GM18526 (cell line): ENCODE measurements around the gene GBP3.

Experiments
- POLR2A ChIP-seq: IDR thresholded peaks from 3 replicates; pipeline ENCODE4 v1.6.1; 2011; ENCODE audit not compliant: insufficient read length; ENCODE audit errors: extremely low read depth

The GBP3 gene

DNA sequence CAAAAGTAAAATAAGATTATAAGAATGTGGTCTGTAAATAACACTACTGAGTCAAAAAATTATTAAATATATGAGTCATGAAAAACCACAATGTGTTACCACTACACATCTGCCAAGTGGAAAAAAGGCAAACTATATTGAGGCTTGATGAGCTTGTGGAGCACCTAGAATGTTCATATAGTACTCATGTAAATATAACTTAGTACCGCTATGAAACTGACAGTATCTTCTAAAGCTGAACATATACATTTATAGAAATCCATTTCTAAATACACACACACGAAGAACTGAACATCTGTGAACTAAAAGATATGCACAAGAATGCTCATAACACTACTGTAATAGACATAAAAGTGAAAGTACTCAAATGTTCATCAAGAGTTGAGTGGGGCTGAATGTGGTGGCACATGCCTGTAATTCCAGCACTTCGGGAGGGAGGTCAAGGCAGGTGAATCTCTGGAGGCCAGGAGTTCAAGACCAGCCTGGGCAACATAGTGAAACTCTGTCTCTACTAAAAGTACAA is 18.5 kb upstream of the GBP3 start:
- TF ChIP-seq POLR2A, result no peak

- TF ChIP-seq POLR2A, result no peak
Observed at GRCh38 chr1:89040315-89040626, 17.6 kb upstream of the GBP3 start.

DNA sequence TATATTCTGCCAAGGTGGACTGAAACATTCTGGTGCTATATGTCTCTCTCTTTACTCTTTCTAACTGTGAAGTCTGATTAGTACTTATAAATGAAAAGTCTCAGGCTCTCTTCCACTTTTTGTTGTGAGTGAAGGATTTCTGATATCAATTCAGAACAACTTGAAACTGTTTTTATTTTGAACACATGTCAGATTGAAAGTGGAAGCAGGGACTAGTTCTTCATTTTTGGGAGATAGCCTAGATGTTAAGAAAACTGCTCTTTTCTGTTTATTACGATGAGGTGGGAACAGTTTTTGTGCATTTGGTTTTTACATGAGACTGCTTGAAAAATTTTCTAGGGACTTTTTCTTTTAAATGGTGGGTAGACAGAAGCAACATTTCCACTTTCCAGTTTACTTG is 14.5 kb upstream of the GBP3 start:
- TF ChIP-seq POLR2A, result no peak

DNA sequence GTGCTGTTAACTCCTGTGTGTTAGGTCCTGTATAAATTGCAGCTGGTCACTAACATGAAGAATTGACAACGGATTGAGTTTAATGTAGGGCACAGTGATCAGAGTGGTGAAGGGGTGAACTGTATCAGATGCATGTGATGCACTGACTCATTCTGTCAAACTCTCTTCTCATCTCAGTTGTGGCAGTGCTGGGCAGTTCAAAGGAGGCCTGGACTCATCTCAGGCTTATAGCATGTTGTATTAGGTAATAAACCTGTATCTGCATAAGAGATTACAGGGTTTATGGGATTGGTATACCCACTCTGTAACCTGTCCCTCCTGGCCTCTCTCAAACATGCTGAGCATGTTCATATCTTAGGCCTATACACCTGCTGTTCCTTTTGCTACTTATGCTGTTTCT is 12.4 kb upstream of the GBP3 start:
- no peak for TF ChIP-seq POLR2A

GRCh38 chr1:89025928-89026327 is 3.3 kb upstream of the GBP3 start:
- TF ChIP-seq POLR2A, result no peak

DNA sequence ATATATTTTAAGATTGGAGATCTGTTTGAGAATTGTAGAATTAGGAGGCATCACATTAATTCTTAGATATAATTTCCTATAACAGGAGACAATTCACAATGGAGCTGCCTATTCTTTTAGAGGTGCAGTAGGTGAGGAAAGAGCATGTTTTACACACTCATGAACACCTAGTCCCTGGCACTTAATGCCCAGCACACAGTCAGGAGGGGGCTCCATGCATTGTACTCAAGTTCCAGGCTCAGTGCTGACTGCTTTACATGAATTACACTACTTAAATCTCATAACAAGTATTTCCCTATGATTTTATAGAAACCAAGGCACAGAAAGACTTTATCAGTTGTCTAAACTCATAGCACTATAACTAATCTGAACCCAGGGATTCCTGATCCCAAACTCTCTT is 360 bp upstream of the GBP3 start:
- no peak for TF ChIP-seq POLR2A

DNA sequence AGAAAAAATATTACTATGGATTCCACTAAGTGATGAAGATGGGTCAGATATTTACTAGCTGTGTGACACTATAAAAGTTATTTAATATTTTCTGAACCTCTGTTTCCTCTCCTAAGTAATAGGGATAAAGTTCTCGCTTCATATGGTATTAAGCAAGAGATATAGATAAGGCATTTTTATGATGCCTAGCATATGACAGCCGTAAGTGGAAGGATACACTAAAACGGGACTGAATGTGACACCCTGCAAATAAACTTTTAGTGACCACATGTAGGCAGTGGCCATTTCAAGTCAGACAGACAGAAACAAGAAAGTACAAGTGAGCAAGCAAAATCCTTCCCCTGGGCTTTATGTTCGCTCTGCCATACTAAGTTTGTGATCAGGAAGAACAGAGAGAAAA is 14.2 kb downstream of the GBP3 start:
- TF ChIP-seq POLR2A, result no peak

DNA sequence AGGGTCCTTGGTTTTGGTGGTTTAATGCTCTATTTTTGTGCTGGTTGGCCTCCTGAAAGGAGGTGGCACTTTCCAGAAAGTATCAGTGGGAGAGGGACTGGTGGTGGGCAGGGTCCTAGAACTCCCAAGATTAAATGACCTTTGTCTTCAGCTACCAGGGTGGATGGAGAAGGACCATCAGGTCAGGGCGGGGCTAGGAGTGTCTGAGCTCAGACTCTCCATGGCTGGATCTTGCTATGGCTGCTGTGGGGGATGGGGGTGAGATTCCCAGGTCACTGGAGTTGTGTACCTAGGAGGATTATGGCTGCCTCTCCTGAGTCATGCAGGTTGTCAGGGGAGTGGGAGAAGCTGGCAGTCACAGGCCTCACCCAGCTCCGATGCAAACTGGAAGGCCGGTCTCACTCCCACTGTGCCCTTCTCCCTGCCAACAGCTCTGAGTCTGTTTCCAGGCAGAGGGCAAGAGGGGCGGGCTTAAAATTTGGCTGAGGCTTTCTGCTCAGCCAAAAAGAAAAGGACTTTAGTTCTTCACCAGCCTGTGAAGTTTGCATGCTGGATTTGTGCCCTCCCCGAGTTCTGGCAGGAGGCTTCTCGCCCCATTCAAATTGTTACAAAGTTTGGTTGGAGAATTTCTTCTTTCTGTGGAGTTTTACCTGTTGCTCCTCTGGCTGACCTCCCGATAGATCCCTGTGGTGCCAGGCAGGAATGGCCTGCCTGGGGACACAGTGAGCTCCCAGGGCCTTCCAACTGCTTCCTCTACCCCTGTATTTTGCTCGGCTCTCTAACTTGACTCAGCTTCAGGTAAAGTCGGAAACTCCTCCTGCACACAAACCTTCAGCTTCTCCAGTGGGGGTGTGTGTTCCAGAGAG is 17.1 kb downstream of the GBP3 start:
- no peak for TF ChIP-seq POLR2A

- no peak for TF ChIP-seq POLR2A
Observed at GRCh38 chr1:89001510-89001909, 21.2 kb downstream of the GBP3 start.

- TF ChIP-seq POLR2A, result no peak
Observed at GRCh38 chr1:88998716-88999115, 23.9 kb downstream of the GBP3 start.

- no peak for TF ChIP-seq POLR2A
Observed at GRCh38 chr1:88990426-88990825, 32.2 kb downstream of the GBP3 start.

DNA sequence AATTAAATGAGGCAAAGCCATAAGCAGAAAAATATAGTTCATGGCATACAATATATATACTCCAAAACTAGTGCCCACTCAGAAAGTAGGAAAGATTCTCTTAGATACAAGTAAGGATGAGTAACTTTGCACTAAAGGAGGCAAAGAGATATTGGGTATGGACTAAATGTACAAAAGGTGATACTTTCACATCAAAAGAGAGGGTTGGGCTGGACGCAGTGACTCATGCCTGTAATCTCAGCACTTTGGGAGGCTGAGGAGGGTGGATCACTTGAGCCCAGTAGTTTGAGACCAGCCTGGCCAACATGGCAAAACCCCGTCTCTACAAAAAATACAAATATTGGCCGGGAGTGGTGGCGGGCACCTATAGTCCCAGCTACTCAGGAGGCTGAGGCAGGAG is 37.0 kb downstream of the GBP3 start:
- TF ChIP-seq POLR2A, result no peak

DNA sequence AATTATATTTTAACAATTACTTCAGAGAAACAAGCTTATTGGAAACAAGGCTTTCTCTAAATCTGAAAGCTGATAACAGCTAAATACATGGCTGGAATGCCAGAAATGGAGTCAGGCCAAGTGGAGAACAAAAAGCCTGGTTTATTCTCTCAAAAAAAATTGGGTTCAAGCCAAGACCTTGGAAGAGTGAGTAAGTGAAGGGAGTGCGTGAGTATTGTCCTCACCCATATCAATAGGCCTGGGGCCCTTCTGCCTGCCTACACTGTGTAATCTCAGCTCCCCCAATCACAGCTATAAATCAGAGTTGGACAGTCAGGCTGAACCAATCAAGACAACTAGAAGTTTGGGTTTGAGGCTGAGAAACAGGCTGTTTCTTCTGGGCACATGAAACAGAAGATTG is 37.6 kb downstream of the GBP3 start:
- no peak for TF ChIP-seq POLR2A

DNA sequence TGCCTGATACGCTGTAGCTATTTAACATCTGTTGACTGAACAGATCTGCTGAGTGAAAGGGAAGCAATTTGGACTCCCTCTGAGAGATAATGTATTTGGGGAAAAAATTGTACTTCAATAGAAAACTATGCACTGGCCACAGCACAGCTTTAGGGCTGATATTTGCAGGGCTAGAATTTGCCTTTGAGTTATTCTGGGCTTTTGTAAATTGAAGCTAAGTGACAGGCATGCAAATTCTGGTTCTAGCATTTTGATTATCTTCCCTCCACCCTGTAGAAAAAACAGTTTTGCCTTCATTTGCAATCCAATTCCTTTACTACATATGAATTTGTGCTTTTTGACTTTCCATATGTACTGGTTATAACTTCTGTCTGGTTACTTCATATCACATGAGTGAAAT is 38.1 kb downstream of the GBP3 start:
- no peak for TF ChIP-seq POLR2A

GRCh38 chr1:88983791-88984559 is 38.7 kb downstream of the GBP3 start:
- no peak for TF ChIP-seq POLR2A

DNA sequence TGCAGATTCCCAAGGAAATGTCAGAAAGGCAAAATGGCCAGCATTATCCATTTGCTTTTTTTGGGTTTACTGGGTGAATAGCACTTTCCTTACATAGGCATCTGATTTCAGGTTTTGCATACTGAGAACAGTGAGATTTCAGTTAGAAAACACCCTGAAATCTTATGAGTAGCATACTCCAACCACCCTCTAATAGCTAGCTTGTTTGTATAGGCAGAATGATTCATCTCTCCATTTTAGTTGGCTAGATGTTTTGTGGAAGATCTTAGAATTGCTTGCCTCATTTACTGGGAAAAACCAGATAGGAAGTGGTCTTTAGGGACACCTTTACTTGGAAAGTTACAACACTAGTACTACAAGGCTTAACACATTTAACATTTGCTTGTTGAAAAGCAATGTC is 40.6 kb downstream of the GBP3 start:
- TF ChIP-seq POLR2A, result no peak
